IMR-90 (cell line): ENCODE measurements around the gene NUDT6. TPM values are rescaled to one million over a fixed set of nuclear protein-coding genes. Genes with fewer than 3 reads are reported as not detected.
A peak's percentile ranks its signal among the peaks of the same experiment; 100 is the strongest.

Experiments used
- ATAC-seq: fragments of 200-7000 bp; cut with Tn5 transposase; 2 replicates; pipeline ENCODE4 v1.9.1; 2020; ENCODE audit warnings: low read depth, mild to moderate bottlenecking, moderate library complexity
- BruUV-seq: library from RNA; stranded (reverse); fragments of 400-500 nt; replicated peaks from 2 replicates; lab custom pipeline; 2021; lab: Mats Ljungman, UMichigan
- CTCF ChIA-PET: fragments of 300-600 bp; formaldehyde crosslinking; extraction: SDS; loops from one replicate; lab custom pipeline; 2021; ENCODE audit warnings: antibody characterized with exemption; lab: Yijun Ruan, JAX
- POLR2A ChIA-PET: fragments of 300-600 bp; sonication (Branson Sonifier 250); formaldehyde crosslinking; loops from one replicate; lab custom pipeline; 2022; ENCODE audit warnings: antibody characterized with exemption; ENCODE audit not compliant: unreplicated experiment; lab: Charles Lee
- DNase-seq: peaks from one replicate; pipeline ENCODE4 v3.0.0; 2013
- H2AFZ ChIP-seq: replicated peaks from 2 replicates; pipeline ENCODE3; 2013; ENCODE audit warnings: low read length, mild to moderate bottlenecking; ENCODE audit not compliant: poor library complexity
- H2AK5ac ChIP-seq: 2 replicates; pipeline ENCODE4 v1.6.1; 2013; ENCODE audit warnings: low read depth, low read length, inconsistent platforms
- H2AK9ac ChIP-seq: replicated peaks from 2 replicates; pipeline ENCODE3; 2013; ENCODE audit warnings: mild to moderate bottlenecking, low read depth, low read length, moderate library complexity; ENCODE audit not compliant: poor library complexity
- H2BK120ac ChIP-seq: 2 replicates; pipeline ENCODE4 v1.6.1; 2013; ENCODE audit warnings: low read depth, low read length, inconsistent platforms
- H2BK15ac ChIP-seq: 3 replicates; pipeline ENCODE4 v1.6.1; 2013; ENCODE audit warnings: low read depth, low read length, inconsistent platforms
- H2BK20ac ChIP-seq: 2 replicates; pipeline ENCODE4 v1.6.1; 2013; ENCODE audit warnings: low read depth, mild to moderate bottlenecking, inconsistent platforms, low read length, moderate library complexity
- H2BK5ac ChIP-seq: 2 replicates; pipeline ENCODE4 v1.6.1; 2013; ENCODE audit warnings: mild to moderate bottlenecking, low read depth, low read length, inconsistent platforms; ENCODE audit not compliant: poor library complexity, severe bottlenecking
- H3K14ac ChIP-seq: replicated peaks from 2 replicates; pipeline ENCODE4 v1.6.1; 2013; ENCODE audit warnings: low read depth, low read length, inconsistent platforms
- H3K18ac ChIP-seq: 2 replicates; pipeline ENCODE4 v1.6.1; 2013; ENCODE audit warnings: low read depth, low read length, control low read depth
- H3K23ac ChIP-seq: 2 replicates; pipeline ENCODE4 v1.6.1; 2013; ENCODE audit warnings: low read depth, low read length, inconsistent platforms
- H3K27ac ChIP-seq: 2 replicates; pipeline ENCODE4 v1.5.1; 2013; ENCODE audit warnings: mild to moderate bottlenecking, control low read depth, low read length; ENCODE audit not compliant: insufficient read depth
- H3K27me3 ChIP-seq: 2 replicates; pipeline ENCODE4 v1.6.1; 2013; ENCODE audit warnings: low read length; ENCODE audit not compliant: control insufficient read depth, insufficient read depth
- H3K36me3 ChIP-seq: 2 replicates; pipeline ENCODE4 v1.6.1; 2013; ENCODE audit warnings: low read length, mixed read lengths; ENCODE audit not compliant: control insufficient read depth, insufficient read depth
- H3K4ac ChIP-seq: 2 replicates; pipeline ENCODE4 v1.6.1; 2013; ENCODE audit warnings: low read depth, low read length, inconsistent platforms
- H3K4me1 ChIP-seq: 2 replicates; pipeline ENCODE4 v1.6.1; 2013; ENCODE audit warnings: low read length, mixed read lengths; ENCODE audit not compliant: control insufficient read depth, insufficient read depth
- H3K4me2 ChIP-seq: 2 replicates; pipeline ENCODE4 v1.6.1; 2013; ENCODE audit warnings: low read depth, mild to moderate bottlenecking, control low read depth, low read length, moderate library complexity
- H3K4me3 ChIP-seq: 2 replicates; pipeline ENCODE4 v1.5.1; 2013; ENCODE audit warnings: low read depth, mild to moderate bottlenecking, control low read depth, low read length, moderate library complexity; ENCODE audit not compliant: insufficient read depth
- H3K56ac ChIP-seq: 2 replicates; pipeline ENCODE4 v1.6.1; 2013; ENCODE audit warnings: low read length, inconsistent platforms; ENCODE audit not compliant: insufficient read depth; ENCODE audit errors: extremely low read depth
- H3K79me1 ChIP-seq, 2 experiments: 2 replicates each; pipeline ENCODE4 v1.6.1; 2013; ENCODE audit warnings: low read length in 2 of 2, inconsistent platforms in 1 of 2, low read depth in 1 of 2
- H3K9ac ChIP-seq: 2 replicates; pipeline ENCODE4 v1.6.1; 2013; ENCODE audit warnings: low read depth, low read length, control low read depth
- H3K9me1 ChIP-seq: 2 replicates; pipeline ENCODE4 v1.6.1; 2013; ENCODE audit warnings: low read length, inconsistent platforms; ENCODE audit not compliant: insufficient read depth
- H3K9me3 ChIP-seq: 2 replicates; pipeline ENCODE4 v1.6.1; 2013; ENCODE audit warnings: low read length; ENCODE audit not compliant: control insufficient read depth, insufficient read depth
- H4K20me1 ChIP-seq: 2 replicates; pipeline ENCODE4 v1.6.1; 2013; ENCODE audit warnings: low read length, inconsistent platforms; ENCODE audit not compliant: insufficient read depth
- H4K5ac ChIP-seq: 2 replicates; pipeline ENCODE4 v1.6.1; 2013; ENCODE audit warnings: mild to moderate bottlenecking, low read depth, low read length, control low read depth
- H4K8ac ChIP-seq, 2 experiments: 2 replicates each; pipeline ENCODE4 v1.6.1; 2013; ENCODE audit warnings: low read depth in 2 of 2, low read length in 2 of 2, control low read depth in 1 of 2, inconsistent platforms in 1 of 2
- H4K91ac ChIP-seq: 2 replicates; pipeline ENCODE4 v1.6.1; 2013; ENCODE audit warnings: low read depth, low read length, inconsistent platforms; ENCODE audit not compliant: insufficient read depth
- CEBPB ChIP-seq: IDR thresholded peaks from 2 replicates; pipeline ENCODE4 v1.6.1; 2012; ENCODE audit warnings: low read depth, low read length, improper control_type of control experiment
- CHD1 ChIP-seq: IDR thresholded peaks from 2 replicates; pipeline ENCODE4 v1.6.1; 2012; ENCODE audit warnings: low read depth, low read length, improper control_type of control experiment
- CTCF ChIP-seq: conservative IDR thresholded peaks from 2 replicates; pipeline ENCODE4 v1.5.1; 2012; ENCODE audit warnings: mild to moderate bottlenecking, low read depth, low read length, improper control_type of control experiment
- MAFK ChIP-seq: IDR thresholded peaks from 2 replicates; pipeline ENCODE4 v1.6.1; 2012; ENCODE audit warnings: low read depth, low read length, improper control_type of control experiment
- RAD21 ChIP-seq: IDR thresholded peaks from 2 replicates; pipeline ENCODE4 v1.6.1; 2012; ENCODE audit warnings: low read length, improper control_type of control experiment
- RFX5 ChIP-seq: IDR thresholded peaks from 2 replicates; pipeline ENCODE4 v1.8.0; 2012; ENCODE audit warnings: low read depth, mild to moderate bottlenecking, low read length, moderate library complexity
- WGBS, 2 experiments: methylation state at CpG; one replicate each; pipeline versions ENCODE4 v1.1.5 to v1.1.7; 2013; ENCODE audit warnings: missing lambda C conversion rate in 2 of 2; ENCODE audit not compliant: insufficient read length in 1 of 2; ENCODE audit errors: extremely low coverage in 2 of 2; 5-methylcytosine and 5-hydroxymethylcytosine counted together
- dilution Hi-C: fragments of 300-500 bp; cut with HindIII; formaldehyde crosslinking; loops from one replicate; pipeline ENCODE4 v1.14.3; 2018; ENCODE audit warnings: low sequenced_read_pairs; ENCODE audit not compliant: unreplicated experiment
- in situ Hi-C: fragments of 300-500 bp; cut with MboI; formaldehyde crosslinking; loops from 3 replicates; pipeline ENCODE4 v1.14.3; 2019; ENCODE audit warnings: low sequenced_read_pairs, inconsistent platforms, mixed read lengths
- intact Hi-C: fragments of 100-400 bp; cut with micrococcal nuclease; formaldehyde crosslinking; loops from 2 replicates; pipeline ENCODE4 v1.10.0; 2022
- polyA plus RNA-seq, 3 experiments: library from polyadenylated mRNA; depleted of rRNA; stranded (reverse); fragments of >200 nt; gene quantifications; 2 replicates each; pipeline ENCODE4 v1.2.3, GENCODE V29; 2012; ENCODE audit warnings: low replicate concordance in 1 of 3
- total RNA-seq: library from RNA; depleted of rRNA; stranded (reverse); fragments of >200 nt; gene quantifications from 2 replicates; pipeline ENCODE4 v1.2.3, GENCODE V29; 2012

NUDT6 gene
- total and polyA plus RNA-seq, 2 of the 4 experiments (the other 2 are of a cell fraction), result 2.7 to 4.8 TPM

- DNase-seq, result no peak
- WGBS, 2 experiments, result 100% methylated on average over 1 of the region's 2 CpGs; no CpG with 5 or more reads in 1 of the 2 experiments
- H3K4ac ChIP-seq, result no peak overlapping the region
- H2BK120ac ChIP-seq, result no peak overlapping the region
- no peak overlapping the region for H2AFZ ChIP-seq
- peaks cover 15 to 69% of the 10 kb centered on the region in 2 experiments for H3K79me1 ChIP-seq
- H2BK15ac ChIP-seq, result no peak overlapping the region
- H2BK20ac ChIP-seq, result no peak overlapping the region
- intact Hi-C loops (loop anchor here (5.0 kb wide), 1 partner anchor 34 kb away; the partner anchor contains the start of gene FGF2), in situ Hi-C loops (no loop called here), dilution Hi-C loops (no loop called here)
- peak overlapping the region; percentile 37; the same call in 1 of the 2 replicates for H3K14ac ChIP-seq
- H3K27me3 ChIP-seq, result no peaks in the 10 kb centered on the region
- no peaks in the 10 kb centered on the region; the same call in 1 of the 2 replicates for H3K36me3 ChIP-seq
- no peak overlapping the region for H2AK9ac ChIP-seq
- H2AK5ac ChIP-seq, result no peak overlapping the region
- no peak overlapping the region for H3K56ac ChIP-seq
- no peaks in the 10 kb centered on the region for H3K9me3 ChIP-seq
- CTCF ChIA-PET, result interaction anchor here (0.6 kb wide), 1 partner anchor 12 kb away, joined by 3 read pairs; no protein-coding TSS in a partner anchor
- ATAC-seq, result no peak
- no peak overlapping the region for H2BK5ac ChIP-seq
- H3K9ac ChIP-seq, result no peak overlapping the region
- TF ChIP-seq CEBPB (no peak), MAFK (no peak), CHD1 (no peak), CTCF (no peak), RFX5 (no peak), RAD21 (no peak)
- no peak overlapping the region; the same call in 1 of the 2 replicates for H3K4me2 ChIP-seq
- H4K8ac ChIP-seq, result no peak overlapping the region
- H3K27ac ChIP-seq, result no peak overlapping the region
- POLR2A ChIA-PET, result interaction anchor here (0.6 kb wide), 1 partner anchor 91 kb away, joined by 3 read pairs; no protein-coding TSS in a partner anchor
- peaks cover 11% of the 10 kb centered on the region for H3K9me1 ChIP-seq
- BruUV-seq, result no TSS peak
- H4K5ac ChIP-seq, result no peak overlapping the region
- H4K20me1 ChIP-seq, result peaks cover 34% of the 10 kb centered on the region; the same call in 1 of the 2 replicates
- no peak overlapping the region for H4K91ac ChIP-seq
- no peak overlapping the region; the same call in none of the 2 replicates for H3K23ac ChIP-seq
- H3K4me1 ChIP-seq, result peaks cover 8% of the 10 kb centered on the region
- peak overlapping the region; percentile 41; the same call in 1 of the 2 replicates for H3K18ac ChIP-seq
- H3K4me3 ChIP-seq, result no peak overlapping the region
These were observed 61.0 kb downstream of the NUDT6 start for GRCh38 chr4:122861172-122861943.
